ENCODE data around the gene SPATA32.
A peak's percentile ranks its signal among the peaks of the same experiment; 100 is the strongest.

SPATA32 gene

DNA sequence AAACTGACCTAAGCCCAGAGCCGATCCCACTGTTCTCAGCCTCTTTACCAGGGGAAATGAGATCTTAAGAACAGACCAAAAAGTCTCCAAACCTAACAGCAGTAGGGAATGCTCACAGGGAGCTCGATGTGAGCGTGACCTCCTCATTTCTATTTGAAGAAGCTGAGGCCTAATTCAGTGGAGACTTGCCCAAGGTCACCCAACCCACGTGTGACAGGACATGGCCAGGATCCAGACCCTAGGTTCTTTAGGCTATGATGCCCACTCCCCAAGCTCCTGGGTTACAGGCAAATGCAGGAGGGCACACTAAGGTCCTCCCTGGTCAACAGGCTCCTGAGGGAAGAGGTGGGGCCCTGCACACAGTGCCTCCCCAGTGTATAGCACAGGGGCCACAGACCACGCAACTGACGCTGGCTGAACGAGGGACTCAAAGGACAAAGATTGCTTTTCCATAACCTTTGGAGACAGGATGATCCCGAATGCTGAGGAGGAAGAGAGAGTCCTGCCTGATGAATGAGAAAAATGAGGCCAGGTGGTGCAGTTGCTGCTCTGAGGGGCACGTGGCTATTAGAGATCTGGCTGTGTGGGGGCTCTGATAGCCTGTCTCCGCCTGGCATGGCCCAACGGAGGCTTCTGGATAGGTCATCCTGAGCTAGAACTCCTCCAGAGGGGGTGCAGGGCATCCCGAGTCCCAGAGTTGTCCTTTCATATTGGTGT lies 31.0 kb upstream of the SPATA32 start (continued):
- no peak for TF ChIP-seq ZNF211 (tag by site-specific recombination; IDR thresholded peaks at IDR 0.05; ENCODE audit: low read depth)

DNA sequence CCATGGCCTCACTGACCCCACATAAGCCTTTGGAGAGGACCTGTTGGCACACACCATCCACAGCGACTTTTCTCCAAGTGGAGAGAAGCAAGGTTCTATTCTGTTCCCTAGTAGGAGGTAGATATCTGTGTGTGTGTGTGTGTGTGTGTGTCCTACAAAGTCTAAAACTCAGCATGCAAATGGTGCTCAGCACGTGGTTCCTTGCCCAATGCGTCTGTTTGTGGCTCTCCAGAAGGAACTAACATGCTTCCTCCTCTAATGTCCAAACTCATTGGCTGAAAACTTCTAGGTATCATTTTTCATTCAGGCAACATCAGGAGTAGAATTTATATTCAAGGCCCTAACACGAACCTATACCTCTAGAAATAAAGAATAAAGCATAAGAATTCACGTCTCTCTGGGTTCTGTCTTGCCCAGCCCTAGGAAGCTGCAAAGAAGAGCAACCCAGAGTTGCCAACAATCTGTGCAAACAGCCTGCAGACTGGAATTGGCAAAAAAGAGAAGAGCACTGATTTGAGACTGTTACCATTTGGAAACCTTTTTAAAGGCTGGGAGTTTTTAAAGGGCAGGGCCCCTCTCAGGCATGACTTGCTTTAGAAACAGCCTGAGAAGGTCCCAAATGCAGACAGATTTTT lies 29.4 kb upstream of the SPATA32 start:
- no peak overlapping the region for H3K27ac ChIP-seq (ENCODE audit: extremely low read depth, low read depth, low read length)

GRCh38 chr17:45290269-45290765 lies 28.4 kb upstream of the SPATA32 start:
- Histone ChIP-seq H3K36me3 (ENCODE audit: control insufficient read depth in 2 of 2, insufficient read depth in 1 of 2, low read length in 2 of 2) (peaks cover 6 to 51% of the 10 kb centered on the region in 2 experiments; a peak in 2 of 3 replicates), H3K9me3 (ENCODE audit: control insufficient read depth, insufficient read depth, low read depth, low read length) (no peaks in the 10 kb centered on the region), H3K4me1 (ENCODE audit: control insufficient read depth, insufficient read depth, low read length) (peaks cover 12% of the 10 kb centered on the region), H3K27ac (ENCODE audit: extremely low read depth, low read depth, low read length) (no peak overlapping the region), H3K4me3 (ENCODE audit: low read depth, low read length) (no peak overlapping the region)
- no peak for TF ChIP-seq ZNF394 (tag by site-specific recombination; IDR thresholded peaks at IDR 0.05; ENCODE audit: borderline replicate concordance)
- no peak for TF ChIP-seq OSR2 (tag by site-specific recombination; IDR thresholded peaks at IDR 0.05)
- TF ChIP-seq ZNF169 (tag by site-specific recombination; IDR thresholded peaks at IDR 0.05): no peak
- TF ChIP-seq GLIS2 (tag by site-specific recombination; IDR thresholded peaks at IDR 0.05): no peak
- no peak for TF ChIP-seq ELK4 (IDR thresholded peaks at IDR 0.05; ENCODE audit: borderline replicate concordance, low read depth, low read length)
- no peak for TF ChIP-seq ZNF146 (tag by site-specific recombination; IDR thresholded peaks at IDR 0.05)
- no peak for TF ChIP-seq ZNF629 (tag by site-specific recombination; IDR thresholded peaks at IDR 0.05)
- TF ChIP-seq ZBTB7A (tag by site-specific recombination; IDR thresholded peaks at IDR 0.05; ENCODE audit: low read depth): no peak
- no peak for TF ChIP-seq BCL11A (tag by site-specific recombination; IDR thresholded peaks at IDR 0.05; ENCODE audit: low read depth)
- no peak for TF ChIP-seq ZNF112 (tag by site-specific recombination; IDR thresholded peaks at IDR 0.05)
- TF ChIP-seq, protein P1, sequence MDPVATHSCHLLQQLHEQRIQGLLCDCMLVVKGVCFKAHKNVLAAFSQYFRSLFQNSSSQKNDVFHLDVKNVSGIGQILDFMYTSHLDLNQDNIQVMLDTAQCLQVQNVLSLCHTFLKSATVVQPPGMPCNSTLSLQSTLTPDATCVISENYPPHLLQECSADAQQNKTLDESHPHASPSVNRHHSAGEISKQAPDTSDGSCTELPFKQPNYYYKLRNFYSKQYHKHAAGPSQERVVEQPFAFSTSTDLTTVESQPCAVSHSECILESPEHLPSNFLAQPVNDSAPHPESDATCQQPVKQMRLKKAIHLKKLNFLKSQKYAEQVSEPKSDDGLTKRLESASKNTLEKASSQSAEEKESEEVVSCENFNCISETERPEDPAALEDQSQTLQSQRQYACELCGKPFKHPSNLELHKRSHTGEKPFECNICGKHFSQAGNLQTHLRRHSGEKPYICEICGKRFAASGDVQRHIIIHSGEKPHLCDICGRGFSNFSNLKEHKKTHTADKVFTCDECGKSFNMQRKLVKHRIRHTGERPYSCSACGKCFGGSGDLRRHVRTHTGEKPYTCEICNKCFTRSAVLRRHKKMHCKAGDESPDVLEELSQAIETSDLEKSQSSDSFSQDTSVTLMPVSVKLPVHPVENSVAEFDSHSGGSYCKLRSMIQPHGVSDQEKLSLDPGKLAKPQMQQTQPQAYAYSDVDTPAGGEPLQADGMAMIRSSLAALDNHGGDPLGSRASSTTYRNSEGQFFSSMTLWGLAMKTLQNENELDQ (tag by site-specific recombination; IDR thresholded peaks at IDR 0.05; ENCODE audit: low read depth): no peak
- TF ChIP-seq ZIC2 (tag by site-specific recombination; IDR thresholded peaks at IDR 0.05): no peak
- ChIA-PET CTCF (interaction anchor here (0.8 to 6.1 kb wide), 3 partner anchors 13 to 95 kb away, joined by 3 to 37 read pairs (median 5); no protein-coding TSS in a partner anchor), POLR2A (no interaction called here)

More for the DNA sequence above, 29.4 kb upstream of the SPATA32 start:
- Histone ChIP-seq H3K9me3 (ENCODE audit: control insufficient read depth, insufficient read depth, low read depth, low read length) (no peaks in the 10 kb centered on the region), H3K36me3 (ENCODE audit: control insufficient read depth in 2 of 2, insufficient read depth in 1 of 2, low read length in 2 of 2) (peaks cover 3 to 49% of the 10 kb centered on the region in 2 experiments; a peak in 2 of 3 replicates), H3K4me3 (ENCODE audit: low read depth, low read length) (no peak overlapping the region), H3K4me1 (ENCODE audit: control insufficient read depth, insufficient read depth, low read length) (peaks cover 12% of the 10 kb centered on the region)
- TF ChIP-seq PRDM6 (tag by site-specific recombination; IDR thresholded peaks at IDR 0.05): no peak
- TF ChIP-seq SCRT2 (tag by site-specific recombination; IDR thresholded peaks at IDR 0.05): 0 out of 2 replicates have a peak, but pooled peaks have one; percentile 11
- no peak for TF ChIP-seq ZBTB1 (tag by site-specific recombination; IDR thresholded peaks at IDR 0.05)
- no peak for TF ChIP-seq ZNF610 (tag by site-specific recombination; IDR thresholded peaks at IDR 0.05; ENCODE audit: borderline replicate concordance)
- CTCF ChIA-PET: interaction anchor here (0.7 to 4.8 kb wide), 4 partner anchors 14 to 156 kb away, joined by 4 to 38 read pairs (median 6); partner anchors contain the start of genes ACBD4 and MAP3K14
- POLR2A ChIA-PET: interaction anchor here (0.5 kb wide), 1 partner anchor 13 kb away, joined by 4 read pairs; no protein-coding TSS in a partner anchor

Measured in HEK293 (cell line).